ENCODE data around the gene SNRPA.
"Not testable (repeated sequence)": the region's sequence is repeated elsewhere in the genome, so short reads cannot be mapped to it uniquely, and the experiment has no call there.

SNRPA gene

GRCh38 chr19:40747536-40747935 lies 3.5 kb upstream of the SNRPA start:
- DNase-seq: no peak

- DNase-seq: peak; percentile 99
Measured at GRCh38 chr19:40750058-40750873, 737 bp upstream of the SNRPA start, which contains the start of gene ACTMAP. Gene ACTMAP (minus strand): TSS chr19:40750477. CDS start chr19:40749803, 674 bp downstream.

GRCh38 chr19:40752257-40752781 lies 1.3 kb downstream of the SNRPA start:
- DNase-seq: no peak

- DNase-seq: peak; percentile 19
Measured at GRCh38 chr19:40754611-40755247, 3.7 kb downstream of the SNRPA start.

GRCh38 chr19:40755248-40755624 lies 4.2 kb downstream of the SNRPA start:
- DNase-seq: no peak

- DNase-seq: no peak
Measured at GRCh38 chr19:40755791-40756190, 4.8 kb downstream of the SNRPA start.

GRCh38 chr19:40756502-40757110 lies 5.6 kb downstream of the SNRPA start:
- no peak for DNase-seq

- no peak for DNase-seq
Measured at GRCh38 chr19:40758491-40758890, 7.5 kb downstream of the SNRPA start.

- DNase-seq: no peak
Measured at GRCh38 chr19:40759352-40759751, 8.3 kb downstream of the SNRPA start.

- no peak for DNase-seq
Measured at GRCh38 chr19:40762754-40763470, 11.9 kb downstream of the SNRPA start.

- DNase-seq: no peak
Measured at GRCh38 chr19:40763526-40763925, 12.5 kb downstream of the SNRPA start.

- DNase-seq: no peak
Measured at GRCh38 chr19:40763963-40764362, 13.0 kb downstream of the SNRPA start.

GRCh38 chr19:40766385-40766784 lies 15.4 kb downstream of the SNRPA start:
- DNase-seq: not testable (repeated sequence)

GRCh38 chr19:40768869-40769268 lies 17.9 kb downstream of the SNRPA start:
- no peak for DNase-seq

GRCh38 chr19:40771101-40771862 lies 20.3 kb downstream of the SNRPA start:
- DNase-seq: not testable (repeated sequence)

GRCh38 chr19:40774916-40775631 lies 24.1 kb downstream of the SNRPA start, which contains the start of gene MIA:
Gene MIA (plus strand): TSS chr19:40775521. CDS start chr19:40775543, 22 bp downstream.
- DNase-seq: no peak

GRCh38 chr19:40775632-40776022 lies 24.6 kb downstream of the SNRPA start:
- DNase-seq: no peak

- no peak for DNase-seq
Measured at GRCh38 chr19:40776364-40776763, 25.4 kb downstream of the SNRPA start.

GRCh38 chr19:40776932-40777644 lies 26.1 kb downstream of the SNRPA start:
- peak; percentile 90 for DNase-seq

- DNase-seq: no peak
Measured at GRCh38 chr19:40777645-40777936, 26.6 kb downstream of the SNRPA start.
